ENCODE data around the gene KRT2.

The KRT2 gene

GRCh38 chr12:52663420-52663819 lies 11.4 kb upstream of the KRT2 start:
- no peak for DNase-seq (ENCODE audit: low read depth)

- no peak for DNase-seq (ENCODE audit: low read depth)
Measured at GRCh38 chr12:52662918-52663229, 10.9 kb upstream of the KRT2 start.

- no peak for DNase-seq (ENCODE audit: low read depth)
Measured at GRCh38 chr12:52662093-52662917, 10.3 kb upstream of the KRT2 start.

- DNase-seq (ENCODE audit: low read depth), result no peak
Measured at GRCh38 chr12:52661668-52662067, 9.7 kb upstream of the KRT2 start.

- DNase-seq (ENCODE audit: low read depth), result no peak
Measured at GRCh38 chr12:52660934-52661499, 9.0 kb upstream of the KRT2 start.

- no peak for DNase-seq (ENCODE audit: low read depth)
Measured at GRCh38 chr12:52659951-52660350, 7.9 kb upstream of the KRT2 start.

GRCh38 chr12:52659395-52659794 lies 7.4 kb upstream of the KRT2 start:
- DNase-seq (ENCODE audit: low read depth), result no peak

- DNase-seq (ENCODE audit: low read depth), result no peak
Measured at GRCh38 chr12:52658196-52658595, 6.2 kb upstream of the KRT2 start.

- no peak for DNase-seq (ENCODE audit: low read depth)
Measured at GRCh38 chr12:52657250-52657902, 5.4 kb upstream of the KRT2 start.

- no peak for DNase-seq (ENCODE audit: low read depth)
Measured at GRCh38 chr12:52656616-52657015, 4.6 kb upstream of the KRT2 start.

- no peak for DNase-seq (ENCODE audit: low read depth)
Measured at GRCh38 chr12:52655720-52656124, 3.7 kb upstream of the KRT2 start.

GRCh38 chr12:52655251-52655650 lies 3.2 kb upstream of the KRT2 start:
- DNase-seq (ENCODE audit: low read depth), result no peak

GRCh38 chr12:52650520-52651081 lies 1.4 kb downstream of the KRT2 start:
- DNase-seq (ENCODE audit: low read depth), result peak; percentile 14

GRCh38 chr12:52649066-52649465 lies 2.9 kb downstream of the KRT2 start:
- DNase-seq (ENCODE audit: low read depth), result no peak

GRCh38 chr12:52648012-52648550 lies 3.9 kb downstream of the KRT2 start:
- DNase-seq (ENCODE audit: low read depth), result no peak

- no peak for DNase-seq (ENCODE audit: low read depth)
Measured at GRCh38 chr12:52647601-52648000, 4.4 kb downstream of the KRT2 start.

- DNase-seq (ENCODE audit: low read depth), result no peak
Measured at GRCh38 chr12:52646613-52647012, 5.4 kb downstream of the KRT2 start.

GRCh38 chr12:52645982-52646381 lies 6.0 kb downstream of the KRT2 start:
- no peak for DNase-seq (ENCODE audit: low read depth)

- DNase-seq (ENCODE audit: low read depth), result no peak
Measured at GRCh38 chr12:52645120-52645761, 6.8 kb downstream of the KRT2 start.

GRCh38 chr12:52644078-52644415 lies 8.0 kb downstream of the KRT2 start:
- no peak for DNase-seq (ENCODE audit: low read depth)

- no peak for DNase-seq (ENCODE audit: low read depth)
Measured at GRCh38 chr12:52643233-52644077, 8.6 kb downstream of the KRT2 start.

- no peak for DNase-seq (ENCODE audit: low read depth)
Measured at GRCh38 chr12:52641468-52641867, 10.5 kb downstream of the KRT2 start.
